Choroid plexus epithelial cell (primary cell): ENCODE measurements around the gene PTCHD1.

ENCODE experiments used
- DNase-seq: peaks from one replicate; pipeline ENCODE4 v3.0.0-alpha.2; 2010; ENCODE audit warnings: low read depth
- H3K4me3 ChIP-seq: 2 replicates; pipeline ENCODE4 v1.5.1; 2011; ENCODE audit warnings: low read depth, mild to moderate bottlenecking, control low read depth, low read length, moderate library complexity
- CTCF ChIP-seq: conservative IDR thresholded peaks from 2 replicates; pipeline ENCODE4 v1.5.1; 2011; ENCODE audit warnings: low read depth, mild to moderate bottlenecking, control low read depth, inconsistent platforms, low read length, moderate library complexity

PTCHD1 gene

GRCh38 chrX:23344904-23345271 lies 10.2 kb downstream of the PTCHD1 start:
- no peak for DNase-seq
- no peak for TF ChIP-seq CTCF
- no peak overlapping the region for H3K4me3 ChIP-seq

GRCh38 chrX:23356189-23356588 lies 21.5 kb downstream of the PTCHD1 start:
- no peak overlapping the region for H3K4me3 ChIP-seq
- no peak for DNase-seq
- no peak for TF ChIP-seq CTCF

GRCh38 chrX:23364416-23364815 lies 29.8 kb downstream of the PTCHD1 start:
- no peak for DNase-seq
- H3K4me3 ChIP-seq, result no peak overlapping the region
- TF ChIP-seq CTCF, result no peak

GRCh38 chrX:23365541-23365940 lies 30.9 kb downstream of the PTCHD1 start:
- no peak for TF ChIP-seq CTCF
- H3K4me3 ChIP-seq, result no peak overlapping the region

GRCh38 chrX:23366914-23367313 lies 32.3 kb downstream of the PTCHD1 start:
- no peak for TF ChIP-seq CTCF
- DNase-seq, result no peak
- no peak overlapping the region for H3K4me3 ChIP-seq

More at GRCh38 chrX:23365541-23365940, 30.9 kb downstream of the PTCHD1 start:
- DNase-seq, result no peak

GRCh38 chrX:23369027-23369426 lies 34.4 kb downstream of the PTCHD1 start:
- DNase-seq, result peak; percentile 33
- no peak overlapping the region for H3K4me3 ChIP-seq
- TF ChIP-seq CTCF, result no peak

GRCh38 chrX:23372220-23372902 lies 37.7 kb downstream of the PTCHD1 start:
- DNase-seq, result peak; percentile 58
- TF ChIP-seq CTCF, result no peak
- H3K4me3 ChIP-seq, result no peak overlapping the region
